Lung (tissue), 12 donors: ENCODE data around the gene SETD2. TPM values are rescaled to one million over a fixed set of nuclear protein-coding genes. Genes with fewer than 3 reads are reported as not detected.

Experiments
- ATAC-seq: fragments of 200-7000 bp; cut with Tn5 transposase; one replicate; pipeline ENCODE4 v1.9.1; 2020; ENCODE audit warnings: moderate number of reproducible peaks; ENCODE audit not compliant: insufficient read depth, low FRiP score
- DNase-seq, 3 donors: peaks; one replicate each; pipeline ENCODE4 v3.0.0-alpha.2; 2013 to 2017
- H3K27ac ChIP-seq, 2 donors: one replicate each; pipeline ENCODE4 v1.5.1; 2013; ENCODE audit warnings: mild to moderate bottlenecking in 2 of 2, moderate library complexity in 2 of 2, control low read depth in 1 of 2, inconsistent platforms in 1 of 2, low read depth in 1 of 2, low read length in 1 of 2
- H3K27me3 ChIP-seq, 3 donors: one replicate each; pipeline ENCODE4 v1.5.1; 2013; ENCODE audit warnings: low read length in 2 of 3; ENCODE audit not compliant: control insufficient read depth in 3 of 3, insufficient read depth in 3 of 3
- H3K36me3 ChIP-seq, 4 donors: one replicate each; pipeline ENCODE4 v1.5.1; 2013; ENCODE audit warnings: low read length in 4 of 4, mild to moderate bottlenecking in 1 of 4, moderate library complexity in 1 of 4; ENCODE audit not compliant: control insufficient read depth in 4 of 4, insufficient read depth in 4 of 4
- H3K4me1 ChIP-seq, 5 donors: one replicate each; pipeline ENCODE4 v1.5.1; 2013; ENCODE audit warnings: low read length in 5 of 5, mild to moderate bottlenecking in 2 of 5, moderate library complexity in 1 of 5; ENCODE audit not compliant: control insufficient read depth in 5 of 5, insufficient read depth in 5 of 5
- H3K4me3 ChIP-seq: one replicate; pipeline ENCODE4 v1.5.1; 2013; ENCODE audit warnings: mild to moderate bottlenecking, control low read depth, moderate library complexity
- H3K9ac ChIP-seq, 2 donors: one replicate each; pipeline ENCODE4 v1.5.1; 2013; ENCODE audit warnings: low read length in 2 of 2, control low read depth in 1 of 2; ENCODE audit not compliant: insufficient read depth in 1 of 2
- H3K9me3 ChIP-seq, 4 donors: one replicate each; pipeline ENCODE4 v1.5.1; 2013; ENCODE audit warnings: low read length in 3 of 4, mild to moderate bottlenecking in 1 of 4, moderate library complexity in 1 of 4; ENCODE audit not compliant: control insufficient read depth in 4 of 4, insufficient read depth in 3 of 4
- CTCF ChIP-seq: IDR thresholded peaks from 2 replicates; pipeline ENCODE4 v1.5.1; 2012; ENCODE audit warnings: mild to moderate bottlenecking; ENCODE audit errors: control extremely low read depth, extremely low read depth
- WGBS, 2 donors: extraction: QIAGEN DNeasy Blood & Tissue Kit; methylation state at CpG; one replicate each; pipeline ENCODE4 v1.1.7; 2013; 5-methylcytosine and 5-hydroxymethylcytosine counted together
- polyA plus RNA-seq, 2 donors: library from polyadenylated mRNA; stranded (reverse); fragments of 200-250 nt; gene quantifications; one replicate each; pipeline ENCODE4 v1.2.1, GENCODE V29; 2013
- total RNA-seq, 2 donors: library from RNA; depleted of rRNA in 1 of 2; stranded (reverse); fragments of >200 nt in 1 of 2; gene quantifications; one replicate each; pipeline ENCODE4 v1.2.1, GENCODE V29; 2014 to 2021
- donor health status: control.
- donor health status: control.
- donor health status: Bipolar disorder and iron deficiency.
- donor health status: healthy.
- donor health status: DM: yes; HTN: yes; CAD: no.

Gene SETD2
- total and polyA plus RNA-seq, 4 donors: 10.4 to 107 (median 25.0) TPM

- H3K9ac ChIP-seq: no peak overlapping the region
- H3K4me3 ChIP-seq: no peak overlapping the region
Observed at GRCh38 chr3:46978381-46978780, 185.5 kb downstream of the SETD2 start.

GRCh38 chr3:46977811-46978195 is 186.1 kb downstream of the SETD2 start:
- WGBS, 2 donors: 94 to 100% methylated on average over 5 of the region's 5 CpGs
- ATAC-seq: no peak
- Histone ChIP-seq H3K4me1 (peaks cover 0 to 30% (median 24%) of the 10 kb centered on the region in 5 donors), H3K27me3 (no peaks in the 10 kb centered on the region), H3K27ac (peak overlapping the region; percentile 55 to 77), H3K9ac (no peak overlapping the region), H3K36me3 (peaks cover 0 to 3% (median 0%) of the 10 kb centered on the region in 4 donors), H3K4me3 (no peak overlapping the region), H3K9me3 (no peaks in the 10 kb centered on the region)
- TF ChIP-seq CTCF: no peak
- DNase-seq: no peak

More at GRCh38 chr3:46978381-46978780, 185.5 kb downstream of the SETD2 start:
- no peak for TF ChIP-seq CTCF
- peak overlapping the region; percentile 91 to 92 for H3K27ac ChIP-seq
- WGBS, 2 donors: 89 to 90% methylated on average over 9 of the region's 9 CpGs
- DNase-seq: no peak
- H3K4me1 ChIP-seq: peaks cover 2 to 30% (median 24%) of the 10 kb centered on the region in 5 donors
- H3K36me3 ChIP-seq: peaks cover 0 to 3% (median 0%) of the 10 kb centered on the region in 4 donors
- H3K9me3 ChIP-seq: no peaks in the 10 kb centered on the region
- no peak for ATAC-seq
- no peaks in the 10 kb centered on the region for H3K27me3 ChIP-seq

- peak within 1 kb of the TSS; percentile 93 to 94 for H3K27ac ChIP-seq
- peak; percentile 90 for ATAC-seq
- no peak for TF ChIP-seq CTCF
- peaks cover 0 to 3% (median 0%) of the 10 kb centered on the region in 4 donors for H3K36me3 ChIP-seq
- 0 to 1% methylated on average over 64 of the region's 64 CpGs for WGBS, 2 donors
- no peaks in the 10 kb centered on the region for H3K9me3 ChIP-seq
- no peaks in the 10 kb centered on the region for H3K27me3 ChIP-seq
- H3K4me3 ChIP-seq: peak within 1 kb of the TSS; percentile 76
- DNase-seq: peak; percentile 98 to 100 (median 99)
- H3K9ac ChIP-seq: peak within 1 kb of the TSS; percentile 77 to 95
- peaks cover 2 to 25% (median 13%) of the 10 kb centered on the region in 5 donors for H3K4me1 ChIP-seq
Observed at GRCh38 chr3:46976326-46977190, 187.4 kb downstream of the SETD2 start, which contains the start of gene CCDC12. Gene CCDC12 (minus strand): TSS chr3:46976745. CDS start chr3:46976732, 13 bp downstream.
